Bronchial epithelial cell (primary cell): ENCODE results near the gene RAB11FIP5. TPM values are rescaled to one million over a fixed set of nuclear protein-coding genes. Genes with fewer than 3 reads are reported as not detected.

ENCODE experiments used
- DNase-seq: peaks from one replicate; pipeline ENCODE4 v3.0.0-alpha.2; 2010; ENCODE audit warnings: low read depth
- FAIRE-seq: peaks from 2 replicates; lab custom pipeline; 2011; peaks lifted over from hg19 to GRCh38; lab: Jason Lieb, UNC
- H3K27me3 ChIP-seq: 2 replicates; pipeline ENCODE4 v1.5.1; 2011; ENCODE audit warnings: low read length; ENCODE audit not compliant: control insufficient read depth, insufficient read depth
- H3K36me3 ChIP-seq: 2 replicates; pipeline ENCODE4 v1.5.1; 2011; ENCODE audit warnings: low read length; ENCODE audit not compliant: control insufficient read depth, insufficient read depth
- H3K4me3 ChIP-seq: 2 replicates; pipeline ENCODE4 v1.5.1; 2011; ENCODE audit warnings: mild to moderate bottlenecking, low read depth, low read length, control low read depth
- total RNA-seq: library from RNA; depleted of rRNA; stranded (reverse); fragments of >200 nt; gene quantifications from 2 replicates; pipeline ENCODE4 v1.2.1, GENCODE V29; 2014
- TF ChIP-seq, protein P1 (sequence below): IDR thresholded peaks from 2 replicates; pipeline ENCODE4 v1.5.1; 2011; ENCODE audit warnings: mild to moderate bottlenecking, moderate library complexity, low read length, control low read depth, inconsistent platforms; ENCODE audit not compliant: insufficient read depth, severe bottlenecking

RAB11FIP5 gene
- total RNA-seq, 1 donor from 2014 or later: 19.5 TPM

- H3K36me3 ChIP-seq: peaks cover 27% of the 10 kb centered on the region
- DNase-seq (no peak), FAIRE-seq (no peak)
These were observed 28.6 kb downstream of the RAB11FIP5 start for GRCh38 chr2:73083886-73084800.

GRCh38 chr2:73082523-73083410 is 30.0 kb downstream of the RAB11FIP5 start:
- no peak for DNase-seq
- Histone ChIP-seq H3K27me3 (no peaks in the 10 kb centered on the region), H3K4me3 (no peak overlapping the region), H3K36me3 (peaks cover 26% of the 10 kb centered on the region)
- no peak for FAIRE-seq
- TF ChIP-seq, protein P1, sequence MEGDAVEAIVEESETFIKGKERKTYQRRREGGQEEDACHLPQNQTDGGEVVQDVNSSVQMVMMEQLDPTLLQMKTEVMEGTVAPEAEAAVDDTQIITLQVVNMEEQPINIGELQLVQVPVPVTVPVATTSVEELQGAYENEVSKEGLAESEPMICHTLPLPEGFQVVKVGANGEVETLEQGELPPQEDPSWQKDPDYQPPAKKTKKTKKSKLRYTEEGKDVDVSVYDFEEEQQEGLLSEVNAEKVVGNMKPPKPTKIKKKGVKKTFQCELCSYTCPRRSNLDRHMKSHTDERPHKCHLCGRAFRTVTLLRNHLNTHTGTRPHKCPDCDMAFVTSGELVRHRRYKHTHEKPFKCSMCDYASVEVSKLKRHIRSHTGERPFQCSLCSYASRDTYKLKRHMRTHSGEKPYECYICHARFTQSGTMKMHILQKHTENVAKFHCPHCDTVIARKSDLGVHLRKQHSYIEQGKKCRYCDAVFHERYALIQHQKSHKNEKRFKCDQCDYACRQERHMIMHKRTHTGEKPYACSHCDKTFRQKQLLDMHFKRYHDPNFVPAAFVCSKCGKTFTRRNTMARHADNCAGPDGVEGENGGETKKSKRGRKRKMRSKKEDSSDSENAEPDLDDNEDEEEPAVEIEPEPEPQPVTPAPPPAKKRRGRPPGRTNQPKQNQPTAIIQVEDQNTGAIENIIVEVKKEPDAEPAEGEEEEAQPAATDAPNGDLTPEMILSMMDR: no peak

More at GRCh38 chr2:73083886-73084800, 28.6 kb downstream of the RAB11FIP5 start:
- Histone ChIP-seq H3K27me3 (no peaks in the 10 kb centered on the region), H3K4me3 (no peak overlapping the region)
- TF ChIP-seq, protein P1: no peak

- DNase-seq (no peak), FAIRE-seq (no peak)
- peaks cover 22% of the 10 kb centered on the region for H3K36me3 ChIP-seq
- no peak overlapping the region for H3K4me3 ChIP-seq
- H3K27me3 ChIP-seq: no peaks in the 10 kb centered on the region
- TF ChIP-seq, protein P1: no peak
These were observed 31.5 kb downstream of the RAB11FIP5 start for GRCh38 chr2:73081181-73081671.

DNA sequence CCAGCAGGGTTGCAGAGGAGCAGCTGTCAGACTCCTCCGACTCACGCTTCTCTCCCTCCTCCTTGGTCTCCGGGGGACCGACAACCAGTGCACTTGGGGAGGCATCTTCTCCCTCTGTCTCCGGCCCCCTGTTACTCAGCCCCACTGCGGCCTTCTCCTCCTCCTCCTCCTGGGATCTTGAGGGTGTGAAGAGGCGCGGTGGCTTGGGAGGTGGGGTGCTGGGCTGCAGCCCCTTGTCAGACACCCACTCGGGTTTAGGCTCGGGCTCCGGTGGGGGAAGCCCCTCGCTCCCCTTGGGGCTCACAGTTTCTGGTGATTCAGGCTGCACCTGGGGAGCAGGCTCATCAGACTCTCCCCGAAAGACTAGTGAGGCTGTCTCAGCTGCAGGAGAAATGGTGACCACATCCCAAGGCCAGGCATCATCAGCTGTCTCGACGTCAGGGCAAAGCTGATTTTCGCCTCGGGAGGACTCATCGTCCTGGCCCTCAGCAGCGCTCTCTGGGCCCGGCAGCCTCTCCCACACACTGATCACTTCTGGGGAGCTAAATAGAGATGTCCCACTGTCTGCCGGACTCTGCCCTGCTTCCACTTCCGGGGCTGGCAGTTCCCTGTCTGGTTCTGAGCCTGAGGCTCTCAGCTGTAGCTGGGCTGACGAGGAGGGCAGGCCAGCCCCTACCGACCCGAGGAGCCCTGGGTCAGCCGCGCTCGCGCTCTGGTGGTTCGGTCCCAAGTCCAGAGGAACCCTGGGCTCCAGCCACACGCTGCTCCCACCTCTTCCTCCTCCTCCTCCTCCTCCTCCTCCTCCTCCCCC is 32.2 kb downstream of the RAB11FIP5 start:
- TF ChIP-seq, protein P1: no peak
- FAIRE-seq: no peak
- Histone ChIP-seq H3K4me3 (no peak overlapping the region), H3K36me3 (peaks cover 22% of the 10 kb centered on the region), H3K27me3 (no peaks in the 10 kb centered on the region)
- DNase-seq: no peak

GRCh38 chr2:73079636-73080035 is 33.1 kb downstream of the RAB11FIP5 start:
- no peak for FAIRE-seq

More at GRCh38 chr2:73079636-73080035, 33.1 kb downstream of the RAB11FIP5 start:
- TF ChIP-seq, protein P1: no peak
- no peak for DNase-seq
- Histone ChIP-seq H3K27me3 (no peaks in the 10 kb centered on the region), H3K36me3 (peaks cover 21% of the 10 kb centered on the region), H3K4me3 (no peak overlapping the region)
